Measurements from ENCODE around the gene TGM6. TPM values are rescaled to one million over a fixed set of nuclear protein-coding genes. Genes with fewer than 3 reads are reported as not detected.
A peak's percentile ranks its signal among the peaks of the same experiment; 100 is the strongest.

Gene TGM6
- polyA plus RNA-seq, 3 donors from 2014 or later: not detected

- no peak overlapping the region for H3K27ac Mint-ChIP-seq
- H3K27me3 Mint-ChIP-seq (ENCODE audit: low read depth in 3 of 3): peaks cover 4 to 11% (median 6%) of the 10 kb centered on the region in 3 donors
These were observed 36.5 kb downstream of the TGM6 start for GRCh38 chr20:2417213-2417541.

DNA sequence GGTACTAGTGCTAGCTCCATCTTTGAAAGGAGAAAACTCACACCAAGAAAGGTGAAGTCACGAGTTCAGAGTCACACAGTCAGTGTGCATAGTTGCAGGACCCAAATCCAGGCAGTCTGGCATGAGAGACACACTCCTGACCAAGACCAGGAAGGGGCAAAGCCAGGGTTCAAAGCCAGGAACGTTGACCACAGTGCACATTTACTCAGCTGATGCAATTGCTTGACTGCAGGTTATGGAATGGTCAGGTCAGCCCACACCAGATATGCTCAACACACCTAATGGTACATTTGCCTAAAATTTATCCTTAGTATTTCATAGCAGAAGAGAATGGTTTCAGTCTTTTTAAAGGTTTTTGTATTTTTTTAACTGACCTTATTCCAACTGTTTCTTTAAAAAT, 37.7 kb downstream of the TGM6 start:
- H3K36me3 Mint-ChIP-seq: peaks cover 0 to 4% (median 0%) of the 10 kb centered on the region in 3 donors
- H3K4me3 Mint-ChIP-seq: no peak overlapping the region
- H3K9me3 Mint-ChIP-seq: no peaks in the 10 kb centered on the region
- H3K27me3 Mint-ChIP-seq (ENCODE audit: low read depth in 3 of 3): peaks cover 4 to 8% (median 6%) of the 10 kb centered on the region in 3 donors
- no peak for DNase-seq
- H3K27ac Mint-ChIP-seq: no peak overlapping the region
- H3K4me1 Mint-ChIP-seq: no peaks in the 10 kb centered on the region

More at GRCh38 chr20:2417213-2417541, 36.5 kb downstream of the TGM6 start:
- H3K36me3 Mint-ChIP-seq: peaks cover 0 to 4% (median 0%) of the 10 kb centered on the region in 3 donors
- H3K4me1 Mint-ChIP-seq: no peaks in the 10 kb centered on the region
- no peak for DNase-seq
- no peaks in the 10 kb centered on the region for H3K9me3 Mint-ChIP-seq
- no peak overlapping the region for H3K4me3 Mint-ChIP-seq

DNA sequence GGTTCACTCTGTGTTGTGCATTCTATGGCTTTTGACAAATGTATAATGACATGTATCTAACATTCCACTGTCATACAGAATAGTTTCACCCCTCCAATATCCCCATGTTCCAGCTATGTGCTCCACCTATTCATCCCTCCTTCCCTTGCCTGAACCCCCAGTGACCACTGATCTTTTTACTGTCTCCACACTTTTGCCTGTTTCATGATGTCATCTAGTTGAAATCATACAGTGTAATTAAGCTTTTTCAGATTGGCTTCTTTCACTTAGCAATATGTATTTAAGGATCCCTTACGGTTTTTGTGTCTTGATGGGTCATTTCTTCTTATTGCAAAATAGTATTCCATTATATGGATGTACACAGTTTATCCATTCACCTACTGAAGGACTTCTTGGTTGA, 39.8 kb downstream of the TGM6 start:
- Mint-ChIP-seq H3K36me3 (peaks cover 0 to 4% (median 0%) of the 10 kb centered on the region in 3 donors), H3K9me3 (no peaks in the 10 kb centered on the region), H3K27me3 (ENCODE audit: low read depth in 3 of 3) (peaks cover 6 to 8% (median 7%) of the 10 kb centered on the region in 3 donors), H3K27ac (no peak overlapping the region), H3K4me1 (no peaks in the 10 kb centered on the region), H3K4me3 (no peak overlapping the region)
- no peak for DNase-seq

GRCh38 chr20:2421247-2421646, 40.5 kb downstream of the TGM6 start:
- Mint-ChIP-seq H3K27ac (no peak overlapping the region), H3K36me3 (peaks cover 0 to 4% (median 0%) of the 10 kb centered on the region in 3 donors), H3K4me1 (no peaks in the 10 kb centered on the region), H3K9me3 (no peaks in the 10 kb centered on the region), H3K4me3 (no peak overlapping the region), H3K27me3 (ENCODE audit: low read depth in 3 of 3) (peaks cover 6 to 7% (median 6%) of the 10 kb centered on the region in 3 donors)
- no peak for DNase-seq

DNA sequence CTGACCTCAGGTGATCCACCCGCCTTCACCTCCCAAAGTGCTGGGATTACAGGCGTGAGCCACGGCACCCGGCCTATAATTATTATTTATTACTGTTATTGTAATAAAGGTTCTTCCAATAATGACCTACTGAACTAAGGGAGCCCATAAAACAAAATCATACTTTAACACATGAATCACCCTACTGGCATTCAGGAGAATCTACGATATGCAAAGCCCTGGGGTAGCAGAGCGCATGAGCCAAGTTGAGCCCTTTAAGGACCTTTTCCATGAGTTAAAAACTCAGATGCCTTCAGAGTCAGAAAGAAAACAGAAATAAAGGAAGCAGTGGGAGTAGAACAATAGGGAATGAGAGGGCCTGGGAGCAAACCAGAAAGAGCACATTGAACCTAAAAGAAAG, 48.4 kb downstream of the TGM6 start:
- peaks cover 8% of the 10 kb centered on the region in 3 donors for H3K27me3 Mint-ChIP-seq (ENCODE audit: low read depth in 3 of 3)

DNA sequence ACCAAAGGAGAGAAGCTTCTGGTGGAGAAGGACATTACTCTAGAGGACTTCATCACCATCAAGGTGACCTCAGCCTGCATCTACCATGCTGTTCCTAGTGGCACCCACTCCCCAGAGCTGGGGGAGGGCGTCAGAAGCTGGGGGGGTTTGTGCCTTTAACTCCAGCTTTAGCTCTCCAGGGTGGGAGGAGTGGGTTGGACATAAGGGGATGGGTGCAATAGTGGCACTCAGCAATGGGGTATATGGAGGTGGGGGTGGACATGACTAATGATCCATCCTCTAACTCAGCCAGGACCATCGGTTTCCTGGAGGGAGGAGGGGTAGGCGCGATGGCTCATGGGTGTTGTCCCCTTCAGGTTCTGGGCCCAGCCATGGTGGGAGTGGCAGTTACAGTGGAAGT, 49.8 kb downstream of the TGM6 start:
- Mint-ChIP-seq H3K36me3 (no peaks in the 10 kb centered on the region), H3K27ac (no peak overlapping the region), H3K4me3 (no peak overlapping the region), H3K9me3 (no peaks in the 10 kb centered on the region), H3K4me1 (no peaks in the 10 kb centered on the region), H3K27me3 (ENCODE audit: low read depth in 3 of 3) (peaks cover 6 to 10% (median 8%) of the 10 kb centered on the region in 3 donors)
- DNase-seq: no peak

More for the DNA sequence above, 48.4 kb downstream of the TGM6 start:
- H3K4me1 Mint-ChIP-seq: no peaks in the 10 kb centered on the region
- no peak for DNase-seq
- H3K27ac Mint-ChIP-seq: no peak overlapping the region
- no peaks in the 10 kb centered on the region for H3K9me3 Mint-ChIP-seq
- H3K36me3 Mint-ChIP-seq: no peaks in the 10 kb centered on the region
- H3K4me3 Mint-ChIP-seq: no peak overlapping the region

GRCh38 chr20:2431185-2431584, 50.5 kb downstream of the TGM6 start:
- no peak overlapping the region for H3K27ac Mint-ChIP-seq
- H3K27me3 Mint-ChIP-seq (ENCODE audit: low read depth in 3 of 3): peaks cover 6 to 10% (median 8%) of the 10 kb centered on the region in 3 donors
- H3K36me3 Mint-ChIP-seq: no peaks in the 10 kb centered on the region
- no peaks in the 10 kb centered on the region for H3K9me3 Mint-ChIP-seq
- H3K4me3 Mint-ChIP-seq: no peak overlapping the region
- DNase-seq: no peak
- H3K4me1 Mint-ChIP-seq: no peaks in the 10 kb centered on the region

DNA sequence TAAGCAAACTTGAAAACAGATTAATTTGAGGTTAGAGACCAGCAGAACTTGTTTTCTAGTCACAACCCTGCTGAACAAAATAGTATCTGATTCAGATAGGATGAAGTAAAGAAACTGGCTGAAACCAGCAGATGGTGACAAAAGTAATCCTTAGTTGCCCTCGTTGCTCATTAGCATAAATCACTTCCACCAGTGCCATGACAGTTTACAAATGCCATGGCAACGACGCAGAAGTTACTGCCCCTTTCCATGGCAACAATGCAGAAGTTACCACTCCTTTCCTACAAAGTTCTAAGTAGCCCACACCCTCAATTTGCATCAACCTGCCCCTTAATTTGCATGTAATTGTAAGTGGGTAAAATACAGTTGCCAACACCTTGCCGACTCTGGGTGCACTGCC, 66.1 kb downstream of the TGM6 start:
- Mint-ChIP-seq H3K27me3 (ENCODE audit: low read depth in 3 of 3) (peaks cover 2 to 4% (median 3%) of the 10 kb centered on the region in 3 donors), H3K36me3 (peaks cover 0 to 10% (median 3%) of the 10 kb centered on the region in 3 donors), H3K9me3 (peaks cover 0 to 3% (median 0%) of the 10 kb centered on the region in 6 donors), H3K4me3 (no peak overlapping the region), H3K4me1 (peaks cover 9 to 24% of the 10 kb centered on the region in 2 donors), H3K27ac (no peak overlapping the region)
- no peak for DNase-seq

DNA sequence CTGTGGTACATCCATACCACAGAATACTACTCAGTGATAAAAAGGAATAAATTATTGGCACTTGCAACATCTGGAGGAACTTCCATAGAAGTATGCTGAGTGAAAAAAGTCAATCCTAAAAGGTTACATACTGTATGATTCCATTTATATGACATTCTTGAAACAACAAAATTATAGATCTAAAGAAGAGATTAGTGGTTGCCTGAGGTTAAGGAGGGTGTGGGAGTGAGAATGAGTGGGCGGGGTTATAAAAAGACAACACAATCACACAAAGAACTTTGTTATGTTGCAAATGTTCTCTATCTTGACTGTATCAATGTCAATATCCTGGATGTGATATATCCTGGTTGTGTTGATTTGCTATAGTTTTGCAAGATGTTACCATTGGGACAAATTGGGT, 68.7 kb downstream of the TGM6 start:
- DNase-seq: no peak
- H3K4me1 Mint-ChIP-seq: peaks cover 9 to 24% of the 10 kb centered on the region in 2 donors
- peaks cover 0 to 3% (median 0%) of the 10 kb centered on the region in 6 donors for H3K9me3 Mint-ChIP-seq
- H3K4me3 Mint-ChIP-seq: peak overlapping the region in 2 of 5 donors; percentile 21 to 42
- no peak overlapping the region for H3K27ac Mint-ChIP-seq
- peaks cover 0 to 10% (median 3%) of the 10 kb centered on the region in 3 donors for H3K36me3 Mint-ChIP-seq
- peaks cover 0 to 3% (median 0%) of the 10 kb centered on the region in 3 donors for H3K27me3 Mint-ChIP-seq (ENCODE audit: low read depth in 3 of 3)

DNA sequence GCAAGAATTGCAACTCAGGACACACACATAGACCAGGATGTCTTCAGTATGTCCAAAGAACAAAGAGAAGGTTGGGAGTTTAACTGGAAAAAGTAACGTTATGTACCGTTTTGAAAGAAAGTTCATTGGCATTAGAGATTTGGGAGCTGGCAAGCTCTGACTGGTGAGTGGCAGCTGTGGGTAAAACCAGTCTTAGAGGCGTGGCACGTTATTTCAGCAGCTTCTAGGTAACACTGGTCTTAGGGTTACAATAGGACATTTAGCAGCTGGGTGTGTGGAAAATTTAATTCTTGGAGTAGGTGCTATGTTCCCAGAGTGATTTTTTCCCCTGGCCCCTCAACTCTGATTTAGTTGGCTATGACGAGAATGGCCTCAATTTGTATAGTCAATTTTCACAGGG, 70.7 kb downstream of the TGM6 start:
- no peak for DNase-seq
- Mint-ChIP-seq H3K4me3 (no peak overlapping the region), H3K27me3 (ENCODE audit: low read depth in 3 of 3) (no peaks in the 10 kb centered on the region), H3K9me3 (peaks cover 0 to 3% (median 0%) of the 10 kb centered on the region in 6 donors), H3K36me3 (peaks cover 0 to 6% (median 0%) of the 10 kb centered on the region in 3 donors), H3K27ac (no peak overlapping the region), H3K4me1 (peaks cover 9 to 30% of the 10 kb centered on the region in 2 donors)

DNA sequence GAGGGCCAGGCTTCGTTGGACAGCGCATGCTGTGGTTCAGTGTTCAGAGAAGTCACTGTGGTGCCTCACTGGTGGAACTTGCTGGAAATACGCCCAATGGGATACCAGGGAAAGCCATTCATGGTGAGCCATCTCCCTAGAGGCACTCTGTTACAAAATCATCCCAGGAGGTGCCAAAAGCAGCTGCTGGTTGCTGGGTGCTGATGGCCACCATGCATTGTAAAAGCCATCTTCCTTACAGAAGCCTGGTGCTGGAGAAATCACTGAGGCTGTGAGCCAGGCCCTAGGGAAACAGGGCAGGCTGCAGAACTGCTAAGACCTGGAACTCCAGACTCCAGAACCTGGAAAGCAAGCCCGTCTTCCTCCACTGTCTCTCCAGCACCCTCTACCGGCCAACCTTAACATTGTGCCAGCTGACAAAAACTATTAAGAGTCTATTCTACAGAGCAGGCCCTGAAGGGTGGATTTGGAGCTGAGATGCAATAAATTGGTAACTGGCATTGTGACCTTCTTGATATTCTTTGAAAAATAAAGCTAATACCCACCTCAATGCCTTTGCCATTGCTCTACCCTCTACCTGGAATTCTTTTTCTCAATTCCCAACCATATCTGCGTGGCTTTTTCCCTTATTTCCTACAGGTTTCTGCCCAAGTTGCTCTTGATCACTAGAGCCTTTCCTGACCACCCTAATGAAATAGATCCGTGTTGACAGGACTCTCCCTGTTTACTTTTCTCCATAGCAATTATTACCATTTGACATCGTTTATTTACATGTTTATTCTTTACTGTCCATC, 71.4 kb downstream of the TGM6 start:
- Mint-ChIP-seq H3K27ac (no peak overlapping the region), H3K4me3 (no peak overlapping the region), H3K36me3 (peaks cover 0 to 3% (median 0%) of the 10 kb centered on the region in 3 donors), H3K27me3 (ENCODE audit: low read depth in 3 of 3) (no peaks in the 10 kb centered on the region), H3K4me1 (peaks cover 9 to 30% of the 10 kb centered on the region in 2 donors), H3K9me3 (no peaks in the 10 kb centered on the region)
- peak; percentile 31 to 50 (median 35) for DNase-seq

DNA sequence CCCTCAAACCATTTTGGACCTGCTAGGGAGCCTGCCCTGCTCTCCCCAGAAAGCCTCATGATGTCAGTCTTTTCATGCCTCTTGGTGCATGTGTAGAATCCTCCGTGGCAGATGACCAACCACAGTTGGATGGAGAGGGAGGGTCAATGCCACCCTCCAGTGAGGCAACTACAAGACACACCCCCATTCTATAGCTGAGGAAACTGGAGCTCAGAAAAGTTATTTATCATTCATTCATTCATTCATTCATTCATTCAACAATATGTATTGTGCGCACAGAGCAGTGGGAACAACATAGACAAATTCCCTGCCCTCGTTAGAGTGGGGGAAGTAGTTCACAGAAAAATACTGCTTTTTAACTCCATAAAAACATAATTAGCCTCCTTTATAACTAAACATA, 73.1 kb downstream of the TGM6 start:
- no peak for DNase-seq
- Mint-ChIP-seq H3K27ac (no peak overlapping the region), H3K4me1 (peaks cover 7 to 22% of the 10 kb centered on the region in 2 donors), H3K36me3 (peaks cover 0 to 6% (median 2%) of the 10 kb centered on the region in 3 donors), H3K27me3 (ENCODE audit: low read depth in 3 of 3) (no peaks in the 10 kb centered on the region), H3K4me3 (no peak overlapping the region), H3K9me3 (no peaks in the 10 kb centered on the region)

GRCh38 chr20:2455771-2456497, 75.2 kb downstream of the TGM6 start:
- DNase-seq: no peak
- Mint-ChIP-seq H3K4me3 (no peak overlapping the region), H3K27me3 (ENCODE audit: low read depth in 3 of 3) (no peaks in the 10 kb centered on the region), H3K9me3 (no peaks in the 10 kb centered on the region), H3K4me1 (peaks cover 0 to 6% of the 10 kb centered on the region in 2 donors), H3K36me3 (peaks cover 8 to 23% (median 19%) of the 10 kb centered on the region in 3 donors), H3K27ac (peak overlapping the region in 1 of 6 donors; percentile 49)

DNA sequence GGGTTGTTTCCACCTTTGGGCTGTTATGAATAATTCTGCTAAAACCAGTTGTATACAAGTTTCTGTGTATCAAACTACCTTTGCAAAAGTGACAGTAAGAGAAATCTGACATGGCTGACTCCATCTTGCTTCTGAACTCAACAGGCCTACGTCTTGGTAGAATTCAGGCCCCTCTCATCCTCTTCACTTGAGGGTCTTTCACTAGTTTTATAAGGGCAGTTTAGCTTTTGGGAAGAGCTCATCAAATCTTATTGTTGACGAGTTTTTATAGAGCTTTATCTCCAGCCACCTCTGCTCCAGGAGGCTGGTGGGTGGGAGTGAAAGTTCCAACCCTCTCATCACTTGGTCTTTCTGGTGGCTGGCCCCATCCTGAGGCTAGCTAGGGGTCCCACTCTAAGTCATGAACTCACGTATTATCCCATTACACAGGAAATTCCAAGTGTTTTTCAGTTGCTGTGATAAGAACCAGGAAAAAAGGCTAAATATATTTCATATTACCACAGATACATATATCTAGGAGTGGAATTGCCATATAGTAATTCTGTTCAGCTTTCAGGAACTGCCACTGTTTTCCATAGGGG, 78.3 kb downstream of the TGM6 start:
- no peak for DNase-seq
- Mint-ChIP-seq H3K4me3 (no peak overlapping the region), H3K9me3 (no peaks in the 10 kb centered on the region), H3K36me3 (peaks cover 16 to 46% (median 36%) of the 10 kb centered on the region in 3 donors), H3K27ac (no peak overlapping the region), H3K27me3 (ENCODE audit: low read depth in 3 of 3) (no peaks in the 10 kb centered on the region), H3K4me1 (peaks cover 0 to 6% of the 10 kb centered on the region in 2 donors)

All from immature natural killer cell (primary cell).